Nephron progenitor cell (in vitro differentiated cells): Measurements from ENCODE around the gene MEOX2.

ENCODE experiments used
- DNase-seq: peaks from one replicate; pipeline ENCODE4 v3.0.0; 2021
- H3K27ac Mint-ChIP-seq: 2 replicates; pipeline ENCODE4 v1.8.0; 2021; ENCODE audit warnings: mild to moderate bottlenecking, moderate library complexity, mixed read lengths
- H3K27me3 Mint-ChIP-seq: 2 replicates; pipeline ENCODE4 v1.8.0; 2021; ENCODE audit warnings: mild to moderate bottlenecking, low read depth, mixed read lengths; ENCODE audit not compliant: poor library complexity
- H3K36me3 Mint-ChIP-seq: 2 replicates; pipeline ENCODE4 v1.8.0; 2021; ENCODE audit warnings: low read depth, mixed read lengths
- H3K4me1 Mint-ChIP-seq: 2 replicates; pipeline ENCODE4 v1.8.0; 2021; ENCODE audit warnings: mixed read lengths
- H3K4me3 Mint-ChIP-seq: 2 replicates; pipeline ENCODE4 v1.8.0; 2021; ENCODE audit warnings: mild to moderate bottlenecking, moderate library complexity, mixed read lengths
- H3K9me3 Mint-ChIP-seq: 2 replicates; pipeline ENCODE4 v1.8.0; 2021; ENCODE audit warnings: mild to moderate bottlenecking, moderate library complexity, mixed read lengths
- TF ChIP-seq, protein P1 (sequence below): fragments of 200-600 bp; sonication (generic); IDR thresholded peaks from 2 replicates; pipeline ENCODE4 v1.5.0; 2021; ENCODE audit warnings: antibody characterized with exemption

Gene MEOX2

DNA sequence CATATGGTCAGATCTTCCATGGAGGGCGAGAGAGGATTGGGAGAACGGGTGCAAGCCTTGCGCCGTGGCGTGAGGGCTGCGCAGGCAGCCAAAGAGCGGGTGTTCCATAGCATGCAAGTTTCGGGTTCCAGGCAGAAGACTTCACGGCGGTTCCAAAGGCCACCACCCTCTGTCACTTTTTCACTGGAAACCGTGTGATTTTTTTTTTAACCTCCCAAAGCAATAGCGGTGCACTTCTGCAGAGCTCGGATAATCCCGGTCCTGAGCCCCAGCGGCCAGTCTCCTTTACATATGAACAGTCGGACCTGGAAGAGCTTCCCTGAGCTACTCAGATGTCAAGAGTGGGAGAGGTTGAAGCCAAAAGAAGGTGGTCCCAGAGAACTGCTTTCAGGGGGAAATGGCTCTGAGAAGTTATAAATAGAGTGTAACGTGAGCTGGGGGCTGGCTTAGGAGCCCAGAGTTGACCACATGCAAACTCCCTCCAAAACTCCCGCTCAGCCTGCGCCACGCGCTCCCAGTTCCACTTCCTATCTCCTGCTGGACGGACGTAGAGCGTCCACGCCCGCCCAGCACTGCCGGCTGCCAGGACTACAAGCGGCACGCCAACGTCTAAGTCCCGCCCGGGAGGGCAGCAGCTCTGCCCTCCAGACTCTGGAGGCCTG, at the start of gene MEOX2:
MEOX2 (minus strand) TSS at position 389 of the 662 bp plus-strand sequence; CDS start at position 108, 281 bp downstream.
- H3K4me1 Mint-ChIP-seq = peaks cover 47% of the 10 kb centered on the region
- no peaks in the 10 kb centered on the region for H3K36me3 Mint-ChIP-seq
- peak within 1 kb of the TSS; percentile 22 for H3K27ac Mint-ChIP-seq
- no peaks in the 10 kb centered on the region for H3K9me3 Mint-ChIP-seq
- H3K27me3 Mint-ChIP-seq = peaks cover 75% of the 10 kb centered on the region
- peak; percentile 68 for DNase-seq
- peak within 1 kb of the TSS; percentile 85 for H3K4me3 Mint-ChIP-seq
- TF ChIP-seq, protein P1, sequence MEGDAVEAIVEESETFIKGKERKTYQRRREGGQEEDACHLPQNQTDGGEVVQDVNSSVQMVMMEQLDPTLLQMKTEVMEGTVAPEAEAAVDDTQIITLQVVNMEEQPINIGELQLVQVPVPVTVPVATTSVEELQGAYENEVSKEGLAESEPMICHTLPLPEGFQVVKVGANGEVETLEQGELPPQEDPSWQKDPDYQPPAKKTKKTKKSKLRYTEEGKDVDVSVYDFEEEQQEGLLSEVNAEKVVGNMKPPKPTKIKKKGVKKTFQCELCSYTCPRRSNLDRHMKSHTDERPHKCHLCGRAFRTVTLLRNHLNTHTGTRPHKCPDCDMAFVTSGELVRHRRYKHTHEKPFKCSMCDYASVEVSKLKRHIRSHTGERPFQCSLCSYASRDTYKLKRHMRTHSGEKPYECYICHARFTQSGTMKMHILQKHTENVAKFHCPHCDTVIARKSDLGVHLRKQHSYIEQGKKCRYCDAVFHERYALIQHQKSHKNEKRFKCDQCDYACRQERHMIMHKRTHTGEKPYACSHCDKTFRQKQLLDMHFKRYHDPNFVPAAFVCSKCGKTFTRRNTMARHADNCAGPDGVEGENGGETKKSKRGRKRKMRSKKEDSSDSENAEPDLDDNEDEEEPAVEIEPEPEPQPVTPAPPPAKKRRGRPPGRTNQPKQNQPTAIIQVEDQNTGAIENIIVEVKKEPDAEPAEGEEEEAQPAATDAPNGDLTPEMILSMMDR = no peak

- H3K4me1 Mint-ChIP-seq = no peaks in the 10 kb centered on the region
- H3K27me3 Mint-ChIP-seq = no peaks in the 10 kb centered on the region
- DNase-seq = no peak
- H3K9me3 Mint-ChIP-seq = no peaks in the 10 kb centered on the region
- no peak overlapping the region for H3K4me3 Mint-ChIP-seq
- TF ChIP-seq, protein P1 = no peak
- H3K27ac Mint-ChIP-seq = no peak overlapping the region
- H3K36me3 Mint-ChIP-seq = no peaks in the 10 kb centered on the region
Measured at GRCh38 chr7:15729746-15730145, 43.3 kb upstream of the MEOX2 start.

DNA sequence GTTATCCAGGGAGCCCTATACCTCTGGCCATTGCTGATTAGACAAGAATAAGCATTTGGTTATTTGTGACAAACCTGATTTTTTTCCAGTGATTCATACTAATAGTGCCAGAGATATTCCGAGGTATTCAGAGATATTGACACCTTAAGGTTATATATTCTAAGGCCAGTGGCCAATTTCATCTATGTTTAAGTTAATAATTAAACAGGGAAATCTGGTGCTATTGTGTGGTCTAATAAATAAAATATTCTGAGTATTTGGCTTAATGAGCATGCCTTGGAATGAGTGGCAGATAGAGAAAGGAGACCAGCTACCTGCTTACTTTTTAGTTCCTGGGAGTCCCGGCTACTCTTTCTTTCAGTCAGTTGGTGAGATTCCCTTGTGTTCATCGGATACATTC, 38.6 kb upstream of the MEOX2 start:
- H3K4me1 Mint-ChIP-seq = peaks cover 12% of the 10 kb centered on the region

DNA sequence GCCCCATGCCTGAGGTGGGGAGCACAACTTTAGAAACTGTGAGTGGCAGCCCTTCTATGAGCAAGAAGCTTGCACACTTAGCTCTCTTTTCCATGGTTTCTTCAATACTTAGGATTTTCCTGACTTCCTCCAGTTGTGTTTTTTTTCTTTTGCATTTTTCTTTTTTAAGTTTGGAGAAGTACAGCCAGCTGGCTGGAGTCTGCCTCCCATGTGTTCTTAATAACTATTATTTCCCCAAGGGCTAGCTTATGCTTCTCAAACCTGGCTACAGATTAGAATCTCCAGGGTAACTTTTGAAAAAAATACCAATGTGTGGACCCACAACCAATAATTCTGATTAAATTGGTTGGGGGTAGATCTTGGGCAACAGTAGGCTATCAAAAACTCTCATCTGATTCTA, 37.4 kb upstream of the MEOX2 start:
- Mint-ChIP-seq H3K27ac (no peak overlapping the region), H3K36me3 (no peaks in the 10 kb centered on the region), H3K9me3 (no peaks in the 10 kb centered on the region), H3K27me3 (no peaks in the 10 kb centered on the region), H3K4me1 (peaks cover 17% of the 10 kb centered on the region), H3K4me3 (no peak overlapping the region)
- no peak for DNase-seq
- TF ChIP-seq, protein P1 = no peak

More for the DNA sequence above, 38.6 kb upstream of the MEOX2 start:
- no peak overlapping the region for H3K4me3 Mint-ChIP-seq
- no peaks in the 10 kb centered on the region for H3K36me3 Mint-ChIP-seq
- TF ChIP-seq, protein P1 = no peak
- no peaks in the 10 kb centered on the region for H3K27me3 Mint-ChIP-seq
- no peak overlapping the region for H3K27ac Mint-ChIP-seq
- no peak for DNase-seq
- H3K9me3 Mint-ChIP-seq = no peaks in the 10 kb centered on the region

DNA sequence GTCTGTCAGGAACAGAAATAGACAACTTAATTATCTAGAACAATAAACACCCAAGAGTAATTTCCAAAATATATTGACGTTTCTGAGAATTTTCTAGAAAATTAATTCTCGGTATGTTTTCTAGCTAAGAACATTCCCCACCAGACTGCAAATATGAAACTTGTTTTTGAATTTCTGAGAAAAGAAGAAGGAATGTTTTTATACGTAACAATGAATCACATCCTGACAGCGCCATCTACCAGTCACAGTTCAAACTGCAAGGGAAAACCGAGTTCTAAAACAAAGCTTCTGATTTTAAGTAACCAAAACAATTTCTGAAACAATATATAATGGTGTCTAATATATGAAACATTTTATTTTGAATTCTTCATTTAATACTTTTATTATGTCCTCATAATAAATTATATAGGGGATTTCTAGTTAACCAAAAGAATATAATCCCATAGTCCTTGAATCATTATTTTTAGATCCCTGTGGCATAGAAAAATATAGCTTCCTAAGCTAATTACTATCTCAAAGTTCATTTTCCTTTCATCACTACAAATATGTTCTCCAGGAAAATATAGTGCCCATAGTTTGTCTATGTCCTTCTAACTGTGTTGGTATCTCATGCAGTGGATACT, 34.5 kb upstream of the MEOX2 start:
- peak; percentile 27 for DNase-seq
- Mint-ChIP-seq H3K27ac (peak overlapping the region; percentile 46), H3K9me3 (no peaks in the 10 kb centered on the region), H3K27me3 (no peaks in the 10 kb centered on the region), H3K4me3 (no peak overlapping the region), H3K36me3 (no peaks in the 10 kb centered on the region), H3K4me1 (peaks cover 17% of the 10 kb centered on the region)
- TF ChIP-seq, protein P1 = peak; percentile 71

GRCh38 chr7:15719311-15719710, 32.8 kb upstream of the MEOX2 start:
- Mint-ChIP-seq H3K4me3 (no peak overlapping the region), H3K27me3 (no peaks in the 10 kb centered on the region), H3K36me3 (no peaks in the 10 kb centered on the region), H3K4me1 (peaks cover 17% of the 10 kb centered on the region), H3K9me3 (no peaks in the 10 kb centered on the region), H3K27ac (no peak overlapping the region)
- no peak for DNase-seq
- TF ChIP-seq, protein P1 = no peak
